ENCODE results near the gene ATF7IP2. TPM values are rescaled to one million over a fixed set of nuclear protein-coding genes. Genes with fewer than 3 reads are reported as not detected.

Gene ATF7IP2
- total RNA-seq, 1 experiment from 2014 or later = 7.4 TPM

GRCh38 chr16:10391339-10391738 lies 5.5 kb downstream of the ATF7IP2 start:
- H3K9me3 ChIP-seq (ENCODE audit: control insufficient read depth in 1 of 2, insufficient read depth in 1 of 2, low read depth in 1 of 2, low read length in 2 of 2) = no peaks in the 10 kb centered on the region
- POLR2A ChIA-PET = no interaction called here
- DNase-seq (ENCODE audit: low read depth, low spot score) = no peak
- no peaks in the 10 kb centered on the region for H4K20me1 ChIP-seq (ENCODE audit: insufficient read depth)
- H3K9me2 ChIP-seq (ENCODE audit: insufficient read depth) = no peaks in the 10 kb centered on the region
- BruUV-seq (replicated peaks) = no TSS peak
- no peak overlapping the region for H3K9ac ChIP-seq (ENCODE audit: low read length)
- no peak overlapping the region for H2AFZ ChIP-seq (ENCODE audit: low read depth, low read length, poor library complexity, severe bottlenecking)
- no peaks in the 10 kb centered on the region for H3K27me3 ChIP-seq (ENCODE audit: insufficient read depth, low read length)
- CTCF ChIA-PET = no interaction called here
- peaks cover 0 to 9% of the 10 kb centered on the region in 2 experiments; a peak in 2 of 4 replicates for H3K4me1 ChIP-seq (ENCODE audit: control insufficient read depth in 1 of 2, insufficient read depth in 2 of 2, low read length in 2 of 2)
- no peak overlapping the region for H3K27ac ChIP-seq (ENCODE audit: low read depth, low read length)
- TF ChIP-seq SIN3A (IDR thresholded peaks at IDR 0.05; ENCODE audit: low read depth) = no peak
- no peak for TF ChIP-seq EZH2 (IDR thresholded peaks at IDR 0.05)
- TF ChIP-seq FOSL1 (IDR thresholded peaks at IDR 0.05; ENCODE audit: low read depth) = no peak
- no peak for TF ChIP-seq ZNF274 (IDR thresholded peaks at IDR 0.05; ENCODE audit: low read depth, low read length)
- no peak for TF ChIP-seq EGR1 (IDR thresholded peaks at IDR 0.05; ENCODE audit: low read depth)
- TF ChIP-seq JUND (IDR thresholded peaks at IDR 0.05) = no peak
- TF ChIP-seq SRF (IDR thresholded peaks at IDR 0.05; ENCODE audit: low read depth) = no peak
- TF ChIP-seq ZFX (IDR thresholded peaks at IDR 0.05) = no peak
- TF ChIP-seq YY1 (IDR thresholded peaks at IDR 0.05; ENCODE audit: extremely low read depth, insufficient replicate concordance, low read depth, low read length) = no peak
- TF ChIP-seq, protein P1, sequence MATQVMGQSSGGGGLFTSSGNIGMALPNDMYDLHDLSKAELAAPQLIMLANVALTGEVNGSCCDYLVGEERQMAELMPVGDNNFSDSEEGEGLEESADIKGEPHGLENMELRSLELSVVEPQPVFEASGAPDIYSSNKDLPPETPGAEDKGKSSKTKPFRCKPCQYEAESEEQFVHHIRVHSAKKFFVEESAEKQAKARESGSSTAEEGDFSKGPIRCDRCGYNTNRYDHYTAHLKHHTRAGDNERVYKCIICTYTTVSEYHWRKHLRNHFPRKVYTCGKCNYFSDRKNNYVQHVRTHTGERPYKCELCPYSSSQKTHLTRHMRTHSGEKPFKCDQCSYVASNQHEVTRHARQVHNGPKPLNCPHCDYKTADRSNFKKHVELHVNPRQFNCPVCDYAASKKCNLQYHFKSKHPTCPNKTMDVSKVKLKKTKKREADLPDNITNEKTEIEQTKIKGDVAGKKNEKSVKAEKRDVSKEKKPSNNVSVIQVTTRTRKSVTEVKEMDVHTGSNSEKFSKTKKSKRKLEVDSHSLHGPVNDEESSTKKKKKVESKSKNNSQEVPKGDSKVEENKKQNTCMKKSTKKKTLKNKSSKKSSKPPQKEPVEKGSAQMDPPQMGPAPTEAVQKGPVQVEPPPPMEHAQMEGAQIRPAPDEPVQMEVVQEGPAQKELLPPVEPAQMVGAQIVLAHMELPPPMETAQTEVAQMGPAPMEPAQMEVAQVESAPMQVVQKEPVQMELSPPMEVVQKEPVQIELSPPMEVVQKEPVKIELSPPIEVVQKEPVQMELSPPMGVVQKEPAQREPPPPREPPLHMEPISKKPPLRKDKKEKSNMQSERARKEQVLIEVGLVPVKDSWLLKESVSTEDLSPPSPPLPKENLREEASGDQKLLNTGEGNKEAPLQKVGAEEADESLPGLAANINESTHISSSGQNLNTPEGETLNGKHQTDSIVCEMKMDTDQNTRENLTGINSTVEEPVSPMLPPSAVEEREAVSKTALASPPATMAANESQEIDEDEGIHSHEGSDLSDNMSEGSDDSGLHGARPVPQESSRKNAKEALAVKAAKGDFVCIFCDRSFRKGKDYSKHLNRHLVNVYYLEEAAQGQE (IDR thresholded peaks at IDR 0.05; ENCODE audit: low read depth) = no peak
- TF ChIP-seq MAX (IDR thresholded peaks at IDR 0.05) = no peak
- TF ChIP-seq POLR2AphosphoS5 (IDR thresholded peaks at IDR 0.05; ENCODE audit: low read depth, low read length) = no peak
- TF ChIP-seq EZH2phosphoT487 (IDR thresholded peaks at IDR 0.05; ENCODE audit: borderline replicate concordance) = no peak
- TF ChIP-seq, protein P2, sequence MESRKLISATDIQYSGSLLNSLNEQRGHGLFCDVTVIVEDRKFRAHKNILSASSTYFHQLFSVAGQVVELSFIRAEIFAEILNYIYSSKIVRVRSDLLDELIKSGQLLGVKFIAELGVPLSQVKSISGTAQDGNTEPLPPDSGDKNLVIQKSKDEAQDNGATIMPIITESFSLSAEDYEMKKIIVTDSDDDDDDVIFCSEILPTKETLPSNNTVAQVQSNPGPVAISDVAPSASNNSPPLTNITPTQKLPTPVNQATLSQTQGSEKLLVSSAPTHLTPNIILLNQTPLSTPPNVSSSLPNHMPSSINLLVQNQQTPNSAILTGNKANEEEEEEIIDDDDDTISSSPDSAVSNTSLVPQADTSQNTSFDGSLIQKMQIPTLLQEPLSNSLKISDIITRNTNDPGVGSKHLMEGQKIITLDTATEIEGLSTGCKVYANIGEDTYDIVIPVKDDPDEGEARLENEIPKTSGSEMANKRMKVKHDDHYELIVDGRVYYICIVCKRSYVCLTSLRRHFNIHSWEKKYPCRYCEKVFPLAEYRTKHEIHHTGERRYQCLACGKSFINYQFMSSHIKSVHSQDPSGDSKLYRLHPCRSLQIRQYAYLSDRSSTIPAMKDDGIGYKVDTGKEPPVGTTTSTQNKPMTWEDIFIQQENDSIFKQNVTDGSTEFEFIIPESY (IDR thresholded peaks at IDR 0.05; ENCODE audit: extremely low read depth, insufficient replicate concordance, low read length) = no peak
- no peak overlapping the region for H3K4me3 ChIP-seq (replicated peaks in 1 of 2; ENCODE audit: low read depth in 1 of 2, low read length in 2 of 2)
- H3K4me2 ChIP-seq (ENCODE audit: low read length) = no peak overlapping the region
- H3K79me2 ChIP-seq (ENCODE audit: insufficient read depth, low read length) = peaks cover 17% of the 10 kb centered on the region
- intact Hi-C loops (cut with micrococcal nuclease) = no loop called here
- RAD21 ChIA-PET (ENCODE audit: low non-redundant PET in 1 of 2, low total read pairs in 2 of 2, uncharacterized antibody in 2 of 2, unreplicated experiment in 2 of 2) = no interaction called here
- no peak for ATAC-seq
- no peaks in the 10 kb centered on the region for H3K36me3 ChIP-seq (ENCODE audit: control insufficient read depth in 1 of 2, insufficient read depth in 2 of 2, low read length in 2 of 2)
